ENCODE results near the gene TRAPPC5. TPM values are rescaled to one million over a fixed set of nuclear protein-coding genes. Genes with fewer than 3 reads are reported as not detected.

Gene TRAPPC5
- total RNA-seq, 1 experiment from 2014 or later = 124 TPM

DNA sequence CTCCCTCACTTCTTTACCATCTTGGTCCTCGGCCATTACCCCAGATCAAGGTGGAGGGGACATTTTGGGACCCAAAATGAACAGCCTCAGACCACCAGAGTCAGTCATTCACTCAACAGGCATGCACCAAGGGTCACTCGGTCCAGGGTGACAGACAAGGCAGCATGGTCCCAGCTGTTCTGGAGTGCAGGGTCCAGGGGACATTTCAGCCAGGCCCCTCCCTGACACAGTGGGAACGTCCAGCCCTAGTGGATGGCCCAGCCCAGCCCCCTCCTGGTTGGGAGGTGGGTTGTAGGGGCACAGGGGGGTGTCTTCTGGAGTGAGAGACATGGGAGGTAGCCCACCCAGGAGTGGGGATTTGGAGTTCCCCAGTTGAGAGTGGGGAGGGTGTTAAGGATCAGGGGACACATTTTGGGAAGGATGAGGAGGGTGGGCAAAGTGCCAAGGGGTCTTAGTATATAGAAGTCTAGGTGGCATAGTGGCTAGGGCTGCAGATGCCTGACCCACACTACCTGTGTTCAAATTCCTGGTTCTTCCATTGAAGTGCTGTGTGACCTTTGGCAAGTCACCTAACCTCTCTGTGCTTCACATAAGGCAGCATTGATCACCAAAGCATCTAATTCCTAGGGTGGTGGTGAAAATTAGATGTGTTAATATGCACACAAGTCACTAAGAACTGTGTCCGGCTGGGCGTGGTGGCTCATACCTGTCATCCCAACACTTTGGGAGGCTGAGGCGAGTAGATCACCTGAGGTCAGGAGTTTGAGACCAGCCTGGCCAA is 23.8 kb downstream of the TRAPPC5 start:
- CTCF ChIA-PET = no interaction called here
- TF ChIP-seq ZNF317 (CRISPR knock-in tag; IDR thresholded peaks at IDR 0.05; ENCODE audit: borderline replicate concordance, low read depth) (no peak), E2F5 (CRISPR knock-in tag; IDR thresholded peaks at IDR 0.05) (no peak), EMX1 (CRISPR knock-in tag; IDR thresholded peaks at IDR 0.05) (no peak), ZNF138 (CRISPR knock-in tag; conservative IDR thresholded peaks at IDR 0.05) (no peak), PRDM15 (CRISPR knock-in tag; IDR thresholded peaks at IDR 0.05) (no peak), SMAD3 (CRISPR knock-in tag; IDR thresholded peaks at IDR 0.05; ENCODE audit: borderline replicate concordance) (no peak), ZNF219 (CRISPR knock-in tag; IDR thresholded peaks at IDR 0.05; ENCODE audit: borderline replicate concordance) (no peak)
- TF ChIP-seq, protein P1, sequence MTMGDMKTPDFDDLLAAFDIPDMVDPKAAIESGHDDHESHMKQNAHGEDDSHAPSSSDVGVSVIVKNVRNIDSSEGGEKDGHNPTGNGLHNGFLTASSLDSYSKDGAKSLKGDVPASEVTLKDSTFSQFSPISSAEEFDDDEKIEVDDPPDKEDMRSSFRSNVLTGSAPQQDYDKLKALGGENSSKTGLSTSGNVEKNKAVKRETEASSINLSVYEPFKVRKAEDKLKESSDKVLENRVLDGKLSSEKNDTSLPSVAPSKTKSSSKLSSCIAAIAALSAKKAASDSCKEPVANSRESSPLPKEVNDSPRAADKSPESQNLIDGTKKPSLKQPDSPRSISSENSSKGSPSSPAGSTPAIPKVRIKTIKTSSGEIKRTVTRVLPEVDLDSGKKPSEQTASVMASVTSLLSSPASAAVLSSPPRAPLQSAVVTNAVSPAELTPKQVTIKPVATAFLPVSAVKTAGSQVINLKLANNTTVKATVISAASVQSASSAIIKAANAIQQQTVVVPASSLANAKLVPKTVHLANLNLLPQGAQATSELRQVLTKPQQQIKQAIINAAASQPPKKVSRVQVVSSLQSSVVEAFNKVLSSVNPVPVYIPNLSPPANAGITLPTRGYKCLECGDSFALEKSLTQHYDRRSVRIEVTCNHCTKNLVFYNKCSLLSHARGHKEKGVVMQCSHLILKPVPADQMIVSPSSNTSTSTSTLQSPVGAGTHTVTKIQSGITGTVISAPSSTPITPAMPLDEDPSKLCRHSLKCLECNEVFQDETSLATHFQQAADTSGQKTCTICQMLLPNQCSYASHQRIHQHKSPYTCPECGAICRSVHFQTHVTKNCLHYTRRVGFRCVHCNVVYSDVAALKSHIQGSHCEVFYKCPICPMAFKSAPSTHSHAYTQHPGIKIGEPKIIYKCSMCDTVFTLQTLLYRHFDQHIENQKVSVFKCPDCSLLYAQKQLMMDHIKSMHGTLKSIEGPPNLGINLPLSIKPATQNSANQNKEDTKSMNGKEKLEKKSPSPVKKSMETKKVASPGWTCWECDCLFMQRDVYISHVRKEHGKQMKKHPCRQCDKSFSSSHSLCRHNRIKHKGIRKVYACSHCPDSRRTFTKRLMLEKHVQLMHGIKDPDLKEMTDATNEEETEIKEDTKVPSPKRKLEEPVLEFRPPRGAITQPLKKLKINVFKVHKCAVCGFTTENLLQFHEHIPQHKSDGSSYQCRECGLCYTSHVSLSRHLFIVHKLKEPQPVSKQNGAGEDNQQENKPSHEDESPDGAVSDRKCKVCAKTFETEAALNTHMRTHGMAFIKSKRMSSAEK (CRISPR knock-in tag; IDR thresholded peaks at IDR 0.05; ENCODE audit: borderline replicate concordance) = no peak
- TF ChIP-seq, protein P2, sequence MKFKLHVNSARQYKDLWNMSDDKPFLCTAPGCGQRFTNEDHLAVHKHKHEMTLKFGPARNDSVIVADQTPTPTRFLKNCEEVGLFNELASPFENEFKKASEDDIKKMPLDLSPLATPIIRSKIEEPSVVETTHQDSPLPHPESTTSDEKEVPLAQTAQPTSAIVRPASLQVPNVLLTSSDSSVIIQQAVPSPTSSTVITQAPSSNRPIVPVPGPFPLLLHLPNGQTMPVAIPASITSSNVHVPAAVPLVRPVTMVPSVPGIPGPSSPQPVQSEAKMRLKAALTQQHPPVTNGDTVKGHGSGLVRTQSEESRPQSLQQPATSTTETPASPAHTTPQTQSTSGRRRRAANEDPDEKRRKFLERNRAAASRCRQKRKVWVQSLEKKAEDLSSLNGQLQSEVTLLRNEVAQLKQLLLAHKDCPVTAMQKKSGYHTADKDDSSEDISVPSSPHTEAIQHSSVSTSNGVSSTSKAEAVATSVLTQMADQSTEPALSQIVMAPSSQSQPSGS (CRISPR knock-in tag; IDR thresholded peaks at IDR 0.05; ENCODE audit: borderline replicate concordance, low read depth) = no peak

DNA sequence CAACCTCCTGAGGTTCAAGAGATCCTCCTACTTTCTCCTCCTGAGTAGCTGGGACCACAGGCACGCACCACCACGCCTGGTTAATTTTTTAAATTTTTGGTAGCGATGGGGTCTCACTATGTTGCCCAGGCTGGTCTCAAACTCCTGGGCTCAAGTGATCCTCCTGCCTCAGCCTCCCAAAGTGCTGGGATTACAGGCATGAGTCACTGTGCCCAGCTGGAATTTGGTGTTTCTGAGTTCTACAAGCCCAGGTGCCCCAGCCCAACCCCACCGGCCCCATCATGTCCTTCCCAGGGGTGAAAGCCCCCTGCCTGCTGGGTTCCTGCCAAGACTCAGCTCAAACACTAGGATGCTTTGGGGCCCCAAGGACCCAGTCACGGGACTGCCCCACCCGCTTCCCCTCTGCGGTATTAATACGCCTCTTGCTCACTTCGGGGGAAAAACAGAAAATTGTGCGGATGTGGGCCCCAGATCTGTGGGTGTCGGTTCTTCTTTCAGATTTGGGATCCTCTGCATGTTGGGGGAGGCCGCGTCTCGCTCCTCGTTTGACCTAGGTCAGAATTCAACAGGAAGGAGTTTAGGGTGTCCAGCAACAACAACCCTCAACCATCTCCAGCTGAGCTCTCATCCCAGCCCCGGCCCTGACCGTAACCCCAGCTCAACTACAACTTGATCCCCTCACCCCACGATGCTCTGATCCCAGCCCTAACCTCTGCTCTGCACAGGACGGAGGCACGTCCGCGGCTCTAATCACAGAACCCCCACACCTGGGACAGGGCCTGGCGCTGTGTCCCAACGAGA is 25.0 kb downstream of the TRAPPC5 start:
- no peaks in the 10 kb centered on the region for H3K4me1 Mint-ChIP-seq
- ChIA-PET CTCF (no interaction called here), POLR2A (no interaction called here)
- H3K27ac Mint-ChIP-seq = no peak overlapping the region
- H3K4me3 Mint-ChIP-seq = no peak overlapping the region
- no peaks in the 10 kb centered on the region for H3K36me3 Mint-ChIP-seq
- H3K9me3 Mint-ChIP-seq = no peaks in the 10 kb centered on the region
- DNase-seq (ENCODE audit: low spot score) (no peak), ATAC-seq (no peak)
- TF ChIP-seq NR2C2 (CRISPR knock-in tag; IDR thresholded peaks at IDR 0.05) (no peak), GTF2I (CRISPR knock-in tag; conservative IDR thresholded peaks at IDR 0.05) (0 out of 2 replicates have a peak, but pooled peaks have one; percentile 33), ZNF121 (CRISPR knock-in tag; IDR thresholded peaks at IDR 0.05) (peak; percentile 55)
- no peaks in the 10 kb centered on the region; the same call in 1 of the 2 replicates for H3K27me3 Mint-ChIP-seq (ENCODE audit: low read depth)

More for the DNA sequence above, 23.8 kb downstream of the TRAPPC5 start:
- Mint-ChIP-seq H3K27ac (no peak overlapping the region), H3K36me3 (no peaks in the 10 kb centered on the region), H3K4me3 (no peak overlapping the region), H3K27me3 (ENCODE audit: low read depth) (peaks cover 2% of the 10 kb centered on the region; the same call in 1 of the 2 replicates), H3K9me3 (no peaks in the 10 kb centered on the region), H3K4me1 (no peaks in the 10 kb centered on the region)
- no peak for ATAC-seq
- no peak for DNase-seq (ENCODE audit: low spot score)
- POLR2A ChIA-PET = no interaction called here
